NB4 (cell line): ENCODE results near the gene HOMER3.

Experiments
- CTCF ChIP-seq: IDR thresholded peaks from one replicate; pipeline ENCODE4 v1.5.1; 2012; ENCODE audit warnings: low read depth, low read length
- MAX ChIP-seq: IDR thresholded peaks from 2 replicates; pipeline ENCODE4 v1.6.1; 2011; ENCODE audit warnings: low read depth, low read length
- POLR2A ChIP-seq: IDR thresholded peaks from 2 replicates; pipeline ENCODE4 v1.6.1; 2011; ENCODE audit warnings: mild to moderate bottlenecking; ENCODE audit not compliant: insufficient read length; ENCODE audit errors: extremely low read depth

GRCh38 chr19:18908917-18909619, 31.9 kb downstream of the HOMER3 start:
- TF ChIP-seq CTCF, result no peak
- no peak for TF ChIP-seq POLR2A
- TF ChIP-seq MAX, result no peak
